SK-N-SH (cell line): Measurements from ENCODE around the gene DLG2. TPM values are rescaled to one million over a fixed set of nuclear protein-coding genes. Genes with fewer than 3 reads are reported as not detected.

Experiments used
- CTCF ChIA-PET: fragments of 300-600, 350-600 bp; formaldehyde crosslinking; extraction: SDS; loops from one replicate; lab custom pipeline; 2021; lab: Yijun Ruan, JAX
- POLR2A ChIA-PET: fragments of 350-600 bp; sonication (Branson Sonifier 250); formaldehyde crosslinking; extraction: SDS; loops from one replicate; lab custom pipeline; 2020; ENCODE audit warnings: antibody characterized with exemption, inconsistent platforms; lab: Yijun Ruan, JAX
- DNase-seq: peaks from one replicate; pipeline ENCODE4 v3.0.0; 2012
- H2AFZ ChIP-seq: fragments of 200-600 bp; sonication (generic); 2 replicates; pipeline ENCODE4 v1.8.1; 2016; ENCODE audit warnings: antibody characterized with exemption, mild to moderate bottlenecking, low read depth
- H3F3A ChIP-seq: fragments of 200-600 bp; sonication (generic); replicated peaks from 2 replicates; pipeline ENCODE3; 2016; ENCODE audit warnings: antibody characterized with exemption, mild to moderate bottlenecking; ENCODE audit not compliant: insufficient read depth
- H3K27ac ChIP-seq, 2 experiments: fragments of 200-500 bp in 1 of 2; fragments of 200-600 bp in 1 of 2; sonication (Bioruptor generic) in 1 of 2; sonication (generic), shearing (Covaris generic) in 1 of 2; 2 replicates each; pipeline versions ENCODE4 v1.5.1 to v1.6.1; 2014 to 2016; ENCODE audit warnings: low read depth in 2 of 2, inconsistent platforms in 1 of 2, low read length in 1 of 2, mild to moderate bottlenecking in 1 of 2, mixed read lengths in 1 of 2
- H3K27me3 ChIP-seq: fragments of 200-600 bp; sonication (generic), shearing (Covaris generic); 2 replicates; pipeline ENCODE4 v1.6.1; 2016; ENCODE audit warnings: mixed run types; ENCODE audit not compliant: insufficient read depth
- H3K36me3 ChIP-seq, 2 experiments: fragments of 200-500 bp in 1 of 2; fragments of 200-600 bp in 1 of 2; sonication (Bioruptor generic) in 1 of 2; sonication (generic) in 1 of 2; replicated peaks in 1 of 2; 2 replicates each; pipeline versions ENCODE3 to v1.5.1; 2014 to 2016; ENCODE audit warnings: low read length in 1 of 2, mild to moderate bottlenecking in 1 of 2; ENCODE audit not compliant: insufficient read depth in 2 of 2, control insufficient read depth in 1 of 2
- H3K4me1 ChIP-seq, 2 experiments: fragments of 200-500 bp in 1 of 2; fragments of 200-600 bp in 1 of 2; sonication (Bioruptor generic) in 1 of 2; sonication (generic), shearing (Covaris generic) in 1 of 2; 2 replicates each; pipeline versions ENCODE4 v1.5.1 to v1.6.1; 2014 to 2016; ENCODE audit warnings: low read depth in 1 of 2, low read length in 1 of 2, mixed run types in 1 of 2; ENCODE audit not compliant: insufficient read depth in 2 of 2, control insufficient read depth in 1 of 2
- H3K4me2 ChIP-seq: fragments of 200-600 bp; sonication (generic), shearing (Covaris generic); 2 replicates; pipeline ENCODE4 v1.6.1; 2017; ENCODE audit warnings: mixed run types
- H3K4me3 ChIP-seq, 2 experiments: fragments of 200-500 bp in 1 of 2; fragments of 200-600 bp in 1 of 2; sonication (Bioruptor generic) in 1 of 2; sonication (generic), shearing (Covaris generic) in 1 of 2; 2 replicates each; pipeline versions ENCODE4 v1.5.1 to v1.8.1; 2014 to 2016; ENCODE audit warnings: low read depth in 2 of 2, inconsistent platforms in 1 of 2, low read length in 1 of 2, mild to moderate bottlenecking in 1 of 2, mixed read lengths in 1 of 2, moderate library complexity in 1 of 2
- H3K79me2 ChIP-seq: fragments of 200-600 bp; sonication (generic); 2 replicates; pipeline ENCODE4 v1.8.1; 2017; ENCODE audit warnings: mild to moderate bottlenecking; ENCODE audit not compliant: insufficient read depth
- H3K9ac ChIP-seq: fragments of 200-600 bp; sonication (generic); 2 replicates; pipeline ENCODE4 v1.6.1; 2017; ENCODE audit warnings: mixed run types
- H3K9me2 ChIP-seq: fragments of 200-600 bp; sonication (generic); 2 replicates; pipeline ENCODE4 v1.6.1; 2017; ENCODE audit warnings: mixed run types
- H3K9me3 ChIP-seq: fragments of 200-600 bp; sonication (generic); 2 replicates; pipeline ENCODE4 v1.6.1; 2017; ENCODE audit warnings: mixed run types, mild to moderate bottlenecking, moderate library complexity
- H4K20me1 ChIP-seq: fragments of 200-600 bp; sonication (generic); 2 replicates; pipeline ENCODE4 v1.6.1; 2017; ENCODE audit warnings: mild to moderate bottlenecking, mixed run types; ENCODE audit not compliant: insufficient read depth
- CHD2 ChIP-seq: fragments of 150-350 bp; IDR thresholded peaks from 2 replicates; pipeline ENCODE4 v1.6.1; 2018; ENCODE audit warnings: low read length; ENCODE audit not compliant: partially characterized antibody
- ELF1 ChIP-seq: IDR thresholded peaks from 2 replicates; pipeline ENCODE4 v1.4.0; 2012
- EP300 ChIP-seq, 2 experiments: IDR thresholded peaks; 2 replicates each; pipeline versions ENCODE4 v1.4.0 to v1.6.1; 2012; ENCODE audit warnings: borderline replicate concordance in 1 of 2, low read depth in 1 of 2, low read length in 1 of 2
- EZH2phosphoT487 ChIP-seq: fragments of 200-600 bp; sonication (generic); IDR thresholded peaks from 2 replicates; pipeline ENCODE4 v1.6.1; 2017; ENCODE audit warnings: low read depth, mixed run types, mild to moderate bottlenecking, antibody characterized with exemption, moderate library complexity, borderline replicate concordance
- FOSL2 ChIP-seq: IDR thresholded peaks from 2 replicates; pipeline ENCODE4 v1.4.0; 2012; ENCODE audit warnings: low read depth, mild to moderate bottlenecking, moderate library complexity, borderline replicate concordance
- FOXJ3 ChIP-seq: sonication (generic); formaldehyde crosslinking; IDR thresholded peaks from 2 replicates; pipeline ENCODE4 v1.5.1; 2020; ENCODE audit warnings: mild to moderate bottlenecking, missing genetic modification reagents
- GATA2 ChIP-seq: sonication (generic); formaldehyde crosslinking; IDR thresholded peaks from 2 replicates; pipeline ENCODE4 v1.5.0; 2020; ENCODE audit warnings: mild to moderate bottlenecking, missing genetic modification reagents
- IRF3 ChIP-seq: fragments of 150-350 bp; IDR thresholded peaks from 2 replicates; pipeline ENCODE4 v1.6.1; 2016; ENCODE audit warnings: mild to moderate bottlenecking, low read depth, low read length
- MEF2A ChIP-seq: IDR thresholded peaks from 2 replicates; pipeline ENCODE4 v1.4.0; 2012; ENCODE audit warnings: low read depth, borderline replicate concordance
- MXI1 ChIP-seq: IDR thresholded peaks from 2 replicates; pipeline ENCODE4 v1.6.1; 2012; ENCODE audit warnings: mild to moderate bottlenecking, low read depth, low read length, improper control_type of control experiment
- PBX3 ChIP-seq: IDR thresholded peaks from 2 replicates; pipeline ENCODE4; 2012
- RAD21 ChIP-seq: IDR thresholded peaks from 2 replicates; pipeline ENCODE4 v1.6.1; 2012; ENCODE audit warnings: mild to moderate bottlenecking, low read length
- RCOR1 ChIP-seq: fragments of 150-350 bp; IDR thresholded peaks from 2 replicates; pipeline ENCODE4 v1.6.1; 2017; ENCODE audit warnings: antibody characterized with exemption, low read length
- RXRA ChIP-seq: IDR thresholded peaks from 2 replicates; pipeline ENCODE4 v1.4.0; 2012; ENCODE audit warnings: low read depth, mild to moderate bottlenecking, borderline replicate concordance
- TAF1 ChIP-seq: IDR thresholded peaks from 2 replicates; pipeline ENCODE4 v1.6.1; 2012; ENCODE audit warnings: low read depth, mild to moderate bottlenecking, low read length, moderate library complexity, borderline replicate concordance
- TEAD4 ChIP-seq: IDR thresholded peaks from 2 replicates; pipeline ENCODE4 v1.4.0; 2012; ENCODE audit warnings: mild to moderate bottlenecking, borderline replicate concordance; ENCODE audit not compliant: insufficient read depth
- WGBS: methylation state at CpG from one replicate; pipeline ENCODE4 v1.1.6; 2017; ENCODE audit warnings: low lambda C conversion rate; 5-methylcytosine and 5-hydroxymethylcytosine counted together
- polyA plus RNA-seq, 3 experiments: library from polyadenylated mRNA; depleted of rRNA; stranded (reverse); fragments of >200 nt; gene quantifications; 2 replicates each; pipeline ENCODE4 v1.2.3, GENCODE V29; 2012

DLG2 gene
- polyA plus RNA-seq, 1 of the 3 experiments (the other 2 are of a cell fraction) = 0.21 TPM

GRCh38 chr11:85539740-85540139, 87.4 kb downstream of the DLG2 start:
- H3K9me3 ChIP-seq = no peaks in the 10 kb centered on the region
- DNase-seq = no peak
- no peaks in the 10 kb centered on the region for H3K36me3 ChIP-seq
- H4K20me1 ChIP-seq = no peaks in the 10 kb centered on the region
- H3K9ac ChIP-seq = no peak overlapping the region
- H3K27ac ChIP-seq = no peak overlapping the region
- ChIA-PET POLR2A (no interaction called here), CTCF (no interaction called here)
- no peak for TF ChIP-seq RXRA
- TF ChIP-seq MXI1 = no peak
- TF ChIP-seq IRF3 = no peak
- TF ChIP-seq RCOR1 = no peak
- no peak for TF ChIP-seq EZH2phosphoT487
- TF ChIP-seq PBX3 = no peak
- TF ChIP-seq GATA2 (CRISPR knock-in tag) = no peak
- H2AFZ ChIP-seq = no peak overlapping the region
- H3F3A ChIP-seq = no peaks in the 10 kb centered on the region
- WGBS = 25% methylated on average over 3 of the region's 3 CpGs
- H3K4me2 ChIP-seq = no peak overlapping the region
- H3K9me2 ChIP-seq = no peaks in the 10 kb centered on the region
- H3K79me2 ChIP-seq = no peaks in the 10 kb centered on the region
- H3K4me3 ChIP-seq = no peak overlapping the region
- H3K4me1 ChIP-seq = no peaks in the 10 kb centered on the region
- no peaks in the 10 kb centered on the region for H3K27me3 ChIP-seq

- ChIA-PET POLR2A (no interaction called here), CTCF (no interaction called here)
- H3K79me2 ChIP-seq = no peaks in the 10 kb centered on the region
- no peak overlapping the region for H3K9ac ChIP-seq
- no peak for TF ChIP-seq MEF2A
- H3K4me1 ChIP-seq = no peaks in the 10 kb centered on the region
- no peaks in the 10 kb centered on the region for H3K9me3 ChIP-seq
- H3K27ac ChIP-seq = no peak overlapping the region
- H3K36me3 ChIP-seq = no peaks in the 10 kb centered on the region
- H3F3A ChIP-seq = no peaks in the 10 kb centered on the region
- H3K4me3 ChIP-seq = no peak overlapping the region
- H2AFZ ChIP-seq = no peak overlapping the region
- H4K20me1 ChIP-seq = no peaks in the 10 kb centered on the region
- DNase-seq = no peak
- WGBS = 0% methylated on average over 1 of the region's 1 CpG
- H3K27me3 ChIP-seq = no peaks in the 10 kb centered on the region
- H3K9me2 ChIP-seq = no peaks in the 10 kb centered on the region
- H3K4me2 ChIP-seq = no peak overlapping the region
These were observed 88.0 kb downstream of the DLG2 start for GRCh38 chr11:85539029-85539689.

GRCh38 chr11:85536438-85536837, 90.7 kb downstream of the DLG2 start:
- WGBS = 26% methylated on average over 7 of the region's 15 CpGs
- no peaks in the 10 kb centered on the region for H4K20me1 ChIP-seq
- TF ChIP-seq IRF3 (no peak), ELF1 (no peak), EP300 (IDR thresholded peaks at IDR 0.05; ENCODE audit: borderline replicate concordance in 1 of 2, low read depth in 1 of 2, low read length in 1 of 2) (no peak), MXI1 (no peak), CHD2 (no peak), TAF1 (no peak), FOSL2 (no peak), RAD21 (no peak), TEAD4 (no peak), FOXJ3 (CRISPR knock-in tag) (no peak)
- TF ChIP-seq, all 33 proteins: peak for 0
- H3K27ac ChIP-seq = no peak overlapping the region
- H3K4me1 ChIP-seq = no peaks in the 10 kb centered on the region
- no peak overlapping the region for H3K4me2 ChIP-seq
- no peak overlapping the region for H3K4me3 ChIP-seq
- H3K36me3 ChIP-seq = no peaks in the 10 kb centered on the region
- no peaks in the 10 kb centered on the region for H3K27me3 ChIP-seq
- no peak overlapping the region for H2AFZ ChIP-seq
- no peaks in the 10 kb centered on the region for H3F3A ChIP-seq
- ChIA-PET CTCF (no interaction called here), POLR2A (no interaction called here)
- DNase-seq = no peak
- H3K9me2 ChIP-seq = no peaks in the 10 kb centered on the region
- H3K9ac ChIP-seq = no peak overlapping the region
- H3K9me3 ChIP-seq = no peaks in the 10 kb centered on the region
- no peaks in the 10 kb centered on the region for H3K79me2 ChIP-seq
